Fibroblast of pulmonary artery (primary cell): ENCODE measurements around the gene GABARAP.

Experiments used
- DNase-seq: peaks from one replicate; pipeline ENCODE4 v3.0.0-alpha.2; 2010; ENCODE audit warnings: low read depth
- H3K4me3 ChIP-seq: replicated peaks from 2 replicates; pipeline ENCODE4 v1.5.1; 2011; ENCODE audit warnings: low read depth, mild to moderate bottlenecking, control low read depth, low read length, moderate library complexity
- CTCF ChIP-seq: IDR thresholded peaks from 2 replicates; pipeline ENCODE4 v1.5.1; 2011; ENCODE audit warnings: mild to moderate bottlenecking, control low read depth, low read length, inconsistent platforms; ENCODE audit errors: missing control alignments

GABARAP gene

GRCh38 chr17:7233701-7234082 lies 8.6 kb downstream of the GABARAP start:
- no peak for DNase-seq
- TF ChIP-seq CTCF, result no peak
- peak overlapping the region; percentile 91 for H3K4me3 ChIP-seq

- no peak for TF ChIP-seq CTCF
- peak overlapping the region; percentile 91 for H3K4me3 ChIP-seq
These were observed 10.1 kb downstream of the GABARAP start for GRCh38 chr17:7232114-7232513.

DNA sequence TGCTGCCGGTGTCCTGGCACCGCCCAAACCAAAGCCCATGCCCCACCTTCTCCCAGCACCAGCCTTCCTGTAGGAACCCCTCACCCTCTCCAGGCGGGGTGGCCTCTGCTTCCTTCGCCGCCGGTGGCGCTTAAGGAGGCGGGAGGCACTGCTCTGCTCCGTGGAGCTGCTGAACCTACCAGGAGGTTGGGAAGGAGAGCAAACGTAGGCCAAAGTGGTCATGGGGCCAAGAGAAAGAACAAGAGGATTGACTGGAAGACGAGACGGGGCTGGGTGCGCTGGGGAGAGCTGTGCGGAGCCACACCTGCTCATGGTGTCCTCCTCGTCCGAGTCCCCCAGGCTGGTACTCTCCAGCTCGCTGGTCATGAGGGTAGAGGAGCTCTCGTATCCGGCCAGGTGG lies 12.7 kb downstream of the GABARAP start:
- DNase-seq, result no peak
- no peak overlapping the region for H3K4me3 ChIP-seq
- TF ChIP-seq CTCF, result no peak

More at GRCh38 chr17:7232114-7232513, 10.1 kb downstream of the GABARAP start:
- DNase-seq, result no peak

GRCh38 chr17:7228920-7229319 lies 13.3 kb downstream of the GABARAP start:
- no peak for TF ChIP-seq CTCF
- no peak for DNase-seq
- H3K4me3 ChIP-seq, result no peak overlapping the region

DNA sequence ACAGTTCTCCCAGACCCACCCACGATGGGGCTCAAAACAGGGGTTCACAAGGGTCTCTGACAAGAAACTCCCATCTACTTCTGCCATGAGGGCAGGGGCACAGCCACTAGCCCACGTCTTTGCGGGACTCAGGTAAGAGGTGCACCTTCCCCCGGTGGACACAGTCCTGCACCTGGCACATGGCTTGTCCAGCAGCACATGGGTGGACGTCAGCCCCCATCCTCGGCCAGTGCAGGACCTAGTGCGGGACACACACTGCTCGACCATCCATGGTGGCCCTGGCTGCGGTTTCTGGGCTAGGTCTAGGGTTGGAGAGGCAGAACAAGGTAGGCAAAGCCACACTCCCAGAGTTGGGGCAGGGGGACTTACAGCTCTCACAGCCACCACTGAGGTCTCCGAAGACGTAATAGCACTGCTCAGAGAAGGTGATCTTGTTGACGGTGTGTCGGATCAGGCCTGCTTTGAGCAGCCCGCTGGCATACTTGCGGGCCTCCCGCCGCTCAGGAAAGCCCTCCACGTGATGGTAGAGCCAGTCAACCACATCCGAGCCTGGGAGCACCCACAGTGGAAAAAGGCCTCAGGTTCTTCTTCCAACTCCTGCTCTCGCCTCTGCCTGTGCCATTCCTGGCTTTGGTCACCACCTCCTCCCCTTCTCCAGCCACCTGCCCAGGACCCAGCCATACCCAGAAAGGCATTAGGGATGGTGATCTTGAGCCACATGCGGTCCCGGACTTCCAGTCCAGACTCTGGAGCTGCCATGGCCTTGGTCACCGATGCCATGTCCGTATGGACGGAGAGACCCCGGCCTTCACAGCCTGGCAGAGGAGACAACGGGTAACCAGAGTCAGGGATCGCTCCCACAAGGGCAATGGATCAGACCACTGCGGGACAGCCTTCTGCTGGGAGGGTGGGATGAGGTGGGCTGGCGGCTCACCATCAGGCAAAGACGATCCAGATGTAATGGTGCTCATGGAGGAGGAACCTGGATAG lies 15.2 kb downstream of the GABARAP start:
- H3K4me3 ChIP-seq, result no peak overlapping the region
- no peak for TF ChIP-seq CTCF

DNA sequence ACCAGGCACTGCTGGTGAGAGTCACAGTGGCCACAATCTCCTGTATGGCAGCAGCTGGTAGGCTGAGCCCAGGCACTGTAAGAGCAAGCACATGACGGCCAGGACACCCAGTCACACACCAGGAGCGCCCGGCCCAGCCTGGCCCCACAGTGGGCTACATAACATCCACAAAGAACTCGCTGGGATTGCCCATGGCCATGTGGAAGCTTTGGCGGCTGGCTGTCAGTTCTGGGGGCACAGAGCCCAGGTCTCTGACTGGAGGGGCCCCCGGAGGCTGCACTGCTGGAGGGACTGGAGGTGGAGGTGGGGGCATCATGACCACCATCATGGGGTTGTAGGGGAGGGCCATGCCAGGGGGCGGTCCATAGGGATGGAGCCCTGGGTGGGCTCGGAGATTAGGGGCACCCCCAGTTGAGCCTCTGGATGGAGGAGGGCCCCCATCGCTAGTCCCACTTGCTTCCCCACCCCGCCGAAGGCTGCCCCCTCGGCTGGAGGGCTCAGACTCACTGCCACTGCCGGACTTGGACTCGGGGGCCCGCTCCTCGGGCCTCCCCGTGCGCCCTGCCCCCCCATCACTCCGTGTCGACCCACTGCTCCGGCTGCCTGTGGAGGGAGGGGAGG lies 16.4 kb downstream of the GABARAP start:
- DNase-seq, result no peak
- no peak for TF ChIP-seq CTCF
- no peak overlapping the region for H3K4me3 ChIP-seq

More for the DNA sequence above, 15.2 kb downstream of the GABARAP start:
- DNase-seq, result no peak
